ENCODE results near the gene NPHP4. TPM values are rescaled to one million over a fixed set of nuclear protein-coding genes. Genes with fewer than 3 reads are reported as not detected.

NPHP4 gene
- total and polyA plus RNA-seq, 10 of the 15 experiments (the other 5 are each of a cell fraction or from before 2014, with no cell fraction given), result 0.16 to 10.5 (median 3.1) TPM

- SMC1A ChIA-PET (ENCODE audit: uncharacterized antibody, unreplicated experiment), result no interaction called here
- in situ Hi-C loops (cut with MboI), result loop anchor here (5.0 kb wide), 1 partner anchor 402 kb away; no protein-coding TSS in a partner anchor
Observed at GRCh38 chr1:5913876-5914275, 78.3 kb downstream of the NPHP4 start.

More at GRCh38 chr1:5913876-5914275, 78.3 kb downstream of the NPHP4 start:
- Histone ChIP-seq H4K20me1 (ENCODE audit: control insufficient read depth, insufficient read depth) (no peaks in the 10 kb centered on the region), H3K27ac (ENCODE audit: control insufficient read depth, insufficient read depth) (no peak overlapping the region), H3K79me2 (ENCODE audit: control insufficient read depth, insufficient read depth, low read length) (no peaks in the 10 kb centered on the region), H2AFZ (ENCODE audit: control insufficient read depth, low read depth, low read length) (no peak overlapping the region), H3K36me3 (ENCODE audit: control insufficient read depth in 2 of 2, insufficient read depth in 2 of 2, low read length in 1 of 2) (no peaks in the 10 kb centered on the region), H3K27me3 (replicated peaks in 1 of 2; ENCODE audit: control insufficient read depth in 2 of 2, insufficient read depth in 2 of 2, low read length in 1 of 2) (no peaks in the 10 kb centered on the region), H3K4me3 (no peak overlapping the region), H3K9ac (ENCODE audit: control insufficient read depth, insufficient read depth, low read length) (no peak overlapping the region), H3K4me2 (ENCODE audit: control insufficient read depth, insufficient read depth) (no peak overlapping the region), H3K9me3 (replicated peaks; ENCODE audit: control insufficient read depth, insufficient read depth, low read length) (no peaks in the 10 kb centered on the region), H3K4me1 (ENCODE audit: control insufficient read depth, insufficient read depth, low read length) (peaks cover 4% of the 10 kb centered on the region)
- no TSS peak for BruUV-seq (replicated peaks)
- ATAC-seq (no peak), DNase-seq (ENCODE audit: low read depth, low spot score) (no peak), FAIRE-seq (no peak)
- POLR2A ChIA-PET, result no interaction called here
- intact Hi-C loops (cut with micrococcal nuclease; ENCODE audit: unreplicated experiment), result loop anchor here (2.0 kb wide), 1 partner anchor 403 kb away; no protein-coding TSS in a partner anchor
- WGBS (ENCODE audit: insufficient coverage, insufficient replicate concordance, low lambda C conversion rate, missing lambda C conversion rate), result 85% methylated on average over 10 of the region's 10 CpGs
- CTCF ChIA-PET, result interaction anchor here (0.6 to 4.9 kb wide), 3 partner anchors 19 to 403 kb away, joined by 3 to 30 read pairs (median 4); no protein-coding TSS in a partner anchor
- RAD21 ChIA-PET (ENCODE audit: unreplicated experiment), result no interaction called here
- no peak for TF ChIP-seq YBX1 (IDR thresholded peaks at IDR 0.05)
- no peak for TF ChIP-seq EED (IDR thresholded peaks at IDR 0.05; ENCODE audit: low read depth)
- no peak for TF ChIP-seq POLR2A (IDR thresholded peaks at IDR 0.05; ENCODE audit: low read depth, low read length)
- TF ChIP-seq ZNF24 (IDR thresholded peaks at IDR 0.05), result no peak
- no peak for TF ChIP-seq HSF1 (IDR thresholded peaks at IDR 0.05; ENCODE audit: low read depth, low read length)
- no peak for TF ChIP-seq BCL11A (IDR thresholded peaks at IDR 0.05; ENCODE audit: low read depth, low read length)
- no peak for TF ChIP-seq RUNX3 (IDR thresholded peaks at IDR 0.05; ENCODE audit: low read length)
- no peak for TF ChIP-seq SIN3A (IDR thresholded peaks at IDR 0.05; ENCODE audit: low read depth, low read length)
- TF ChIP-seq MYB (IDR thresholded peaks at IDR 0.05; ENCODE audit: borderline replicate concordance, low read depth, low read length), result no peak
- TF ChIP-seq SMAD5 (IDR thresholded peaks at IDR 0.05; ENCODE audit: low read depth), result no peak

Data from GM12878 (cell line).